WTC11 (cell line): Measurements from ENCODE around the gene HTATSF1. TPM values are rescaled to one million over a fixed set of nuclear protein-coding genes. Genes with fewer than 3 reads are reported as not detected.
A peak's percentile ranks its signal among the peaks of the same experiment; 100 is the strongest.

Experiments
- ATAC-seq: fragments of 200-7000 bp; cut with Tn5 transposase; 2 replicates; pipeline ENCODE4 v1.10.0; 2021; ENCODE audit warnings: mild to moderate bottlenecking, moderate library complexity
- Bru-seq: library from RNA; stranded (reverse); fragments of 400-500 nt; gene quantifications from one replicate; lab custom pipeline; 2021; lab: Mats Ljungman, UMichigan
- CTCF ChIA-PET: fragments of 300-600 bp; sonication (Branson Sonifier 250); formaldehyde crosslinking; loops from one replicate; lab custom pipeline; 2021; ENCODE audit warnings: antibody characterized with exemption; lab: Charles Lee
- POLR2A ChIA-PET: fragments of 350-600 bp; sonication (Branson Sonifier 250); formaldehyde crosslinking; loops from one replicate; lab custom pipeline; 2021; ENCODE audit warnings: antibody characterized with exemption; lab: Charles Lee
- DNase-seq: peaks from one replicate; pipeline ENCODE4 v3.0.0; 2021; ENCODE audit warnings: low spot score
- H3K27ac Mint-ChIP-seq: 2 replicates; pipeline ENCODE4 v1.8.0; 2021; ENCODE audit warnings: mixed read lengths
- H3K27me3 Mint-ChIP-seq: 2 replicates; pipeline ENCODE4 v1.8.0; 2021; ENCODE audit warnings: low read depth, mild to moderate bottlenecking, moderate library complexity, mixed read lengths
- H3K36me3 Mint-ChIP-seq: 2 replicates; pipeline ENCODE4 v1.8.0; 2021; ENCODE audit warnings: mixed read lengths
- H3K4me1 Mint-ChIP-seq: 2 replicates; pipeline ENCODE4 v1.8.0; 2022; ENCODE audit warnings: mixed read lengths
- H3K4me3 Mint-ChIP-seq: 2 replicates; pipeline ENCODE4 v1.8.0; 2021; ENCODE audit warnings: mild to moderate bottlenecking, moderate library complexity, mixed read lengths
- H3K9me3 Mint-ChIP-seq: 2 replicates; pipeline ENCODE4 v1.8.0; 2021; ENCODE audit warnings: mixed read lengths
- ATF2 ChIP-seq: sonication (generic); formaldehyde crosslinking; IDR thresholded peaks from 2 replicates; pipeline ENCODE4 v1.8.1; 2022; ENCODE audit warnings: low read depth, missing genetic modification reagents, borderline replicate concordance
- CTCF ChIP-seq: fragments of 200-600 bp; IDR thresholded peaks from 2 replicates; pipeline ENCODE4 v1.8.0; 2022; ENCODE audit warnings: antibody characterized with exemption
- EMX1 ChIP-seq: fragments of 250-450 bp; sonication (Bioruptor Pico); IDR thresholded peaks from 2 replicates; pipeline ENCODE4 v1.8.0; 2021; ENCODE audit warnings: mild to moderate bottlenecking
- GABPB1 ChIP-seq: sonication (generic); formaldehyde crosslinking; IDR thresholded peaks from 2 replicates; pipeline ENCODE4 v1.8.1; 2023; ENCODE audit warnings: mild to moderate bottlenecking, missing genetic modification reagents
- JAZF1 ChIP-seq: fragments of 250-450 bp; sonication (Bioruptor Pico); IDR thresholded peaks from 2 replicates; pipeline ENCODE4 v1.9.0; 2021; ENCODE audit warnings: moderate library complexity, mild to moderate bottlenecking, inconsistent platforms
- JUN ChIP-seq: sonication (generic); formaldehyde crosslinking; IDR thresholded peaks from 2 replicates; pipeline ENCODE4 v1.8.0; 2023; ENCODE audit warnings: mild to moderate bottlenecking, missing genetic modification reagents
- KAT7 ChIP-seq: sonication (generic); formaldehyde crosslinking; IDR thresholded peaks from 2 replicates; pipeline ENCODE4 v1.8.1; 2023; ENCODE audit warnings: missing genetic modification reagents, mild to moderate bottlenecking, borderline replicate concordance
- NR1H2 ChIP-seq: sonication (generic); formaldehyde crosslinking; IDR thresholded peaks from 2 replicates; pipeline ENCODE4 v1.9.0; 2021; ENCODE audit warnings: mild to moderate bottlenecking, moderate library complexity, missing genetic modification reagents
- PREB ChIP-seq: sonication (generic); formaldehyde crosslinking; IDR thresholded peaks from 2 replicates; pipeline ENCODE4 v1.8.1; 2022; ENCODE audit warnings: mild to moderate bottlenecking, missing genetic modification reagents, moderate library complexity, borderline replicate concordance
- USF2 ChIP-seq: sonication (generic); formaldehyde crosslinking; IDR thresholded peaks from 2 replicates; pipeline ENCODE4 v1.8.1; 2023; ENCODE audit warnings: mild to moderate bottlenecking, missing genetic modification reagents, moderate library complexity
- ZBTB43 ChIP-seq: sonication (generic); formaldehyde crosslinking; IDR thresholded peaks from 2 replicates; pipeline ENCODE4 v1.8.1; 2023; ENCODE audit warnings: mild to moderate bottlenecking, missing genetic modification reagents
- ZNF138 ChIP-seq: sonication (generic); formaldehyde crosslinking; conservative IDR thresholded peaks from 2 replicates; pipeline ENCODE4 v1.8.1; 2022; ENCODE audit warnings: mild to moderate bottlenecking, moderate library complexity, missing genetic modification reagents
- ZNF281 ChIP-seq: sonication (generic); formaldehyde crosslinking; IDR thresholded peaks from 2 replicates; pipeline ENCODE4 v1.8.0; 2023; ENCODE audit warnings: mild to moderate bottlenecking, missing genetic modification reagents
- ZNF423 ChIP-seq: fragments of 250-450 bp; sonication (Bioruptor Pico); IDR thresholded peaks from 2 replicates; pipeline ENCODE4 v2.1.2; 2022; ENCODE audit warnings: mild to moderate bottlenecking, moderate library complexity
- long read RNA-seq, 3 experiments: library from RNA in 1 of 3; library from capped mRNA in 1 of 3; library from polyadenylated mRNA in 1 of 3; unstranded in 2 of 3; stranded (forward) in 1 of 3; transcript quantifications; one replicate each; pipeline ENCODE4 v2.0.0, GENCODE V29; 2021
- total RNA-seq: library from RNA; stranded (reverse); gene quantifications from 3 replicates; pipeline ENCODE4 v1.2.3, GENCODE V29; 2021

HTATSF1 gene
- total RNA-seq = 43.5 to 44.6 TPM (median 44.5 TPM) in 3 replicates
- percentile 93 among the genes with signal in this experiment for Bru-seq, nascent RNA
- long read RNA-seq, experiment 1, transcript HTATSF1-204 (10 exons, 3,019 nt) = minor isoform, 141 of 442 reads
- long read RNA-seq, experiment 1, transcript HTATSF1-201 (9 exons, 2,775 nt) = major isoform, 167 of 442 reads
- long read RNA-seq, experiment 1, partial matches to known transcripts = 26 of 442 reads
- long read RNA-seq, experiment 1, other reads (novel, unspliced or antisense) = 105 of 442 reads
- long read RNA-seq, experiment 2, partial matches to known transcripts = 49 of 61 reads
- long read RNA-seq, experiment 2, other reads (novel, unspliced or antisense) = 8 of 61 reads
- long read RNA-seq, experiment 3, transcript HTATSF1-201 (9 exons, 2,775 nt) = major isoform, 57 of 78 reads
- long read RNA-seq, experiment 3, partial matches to known transcripts = 13 of 78 reads
- long read RNA-seq, experiment 3, other reads (novel, unspliced or antisense) = 6 of 78 reads

GRCh38 chrX:136497556-136498052 lies at the start of gene HTATSF1:
Gene HTATSF1 (plus strand): TSS chrX:136497592. CDS start chrX:136497685, 93 bp downstream.
- Mint-ChIP-seq H3K4me1 (peaks cover 7% of the 10 kb centered on the region), H3K4me3 (peak within 1 kb of the TSS; percentile 93), H3K27me3 (0 out of 2 replicates have a peak, but pooled peaks cover 4% of the 10 kb centered on the region)
- peak; percentile 12 for DNase-seq
- CTCF ChIA-PET = interaction anchor here (0.7 kb wide), 1 partner anchor 197 kb away, joined by 3 read pairs; no protein-coding TSS in a partner anchor
- POLR2A ChIA-PET = no interaction called here
- no peak for TF ChIP-seq ZBTB43
- TF ChIP-seq JUN (CRISPR knock-in tag) = no peak
- TF ChIP-seq ZNF423 (CRISPR knock-in tag) = peak; percentile 60
- TF ChIP-seq USF2 (CRISPR knock-in tag) = no peak
- no peak for TF ChIP-seq JAZF1 (CRISPR knock-in tag)
- TF ChIP-seq, all 79 proteins: peak for 1
- no peaks in the 10 kb centered on the region for H3K9me3 Mint-ChIP-seq
- H3K27ac Mint-ChIP-seq = peak within 1 kb of the TSS; percentile 91
- ATAC-seq = peak; percentile 16
- peaks cover 9% of the 10 kb centered on the region for H3K36me3 Mint-ChIP-seq

GRCh38 chrX:136447968-136448367 lies 49.4 kb upstream of the HTATSF1 start:
- Mint-ChIP-seq H3K36me3 (peaks cover 6% of the 10 kb centered on the region), H3K27me3 (no peaks in the 10 kb centered on the region; the same call in 1 of the 2 replicates), H3K27ac (no peak overlapping the region), H3K4me3 (no peak overlapping the region), H3K9me3 (peaks cover 7% of the 10 kb centered on the region; the same call in 1 of the 2 replicates), H3K4me1 (no peaks in the 10 kb centered on the region)
- ATAC-seq (no peak), DNase-seq (no peak)
- CTCF ChIA-PET = no interaction called here
- POLR2A ChIA-PET = no interaction called here
- TF ChIP-seq KAT7 (CRISPR knock-in tag) = no peak
- no peak for TF ChIP-seq ZNF138 (CRISPR knock-in tag)
- TF ChIP-seq GABPB1 (CRISPR knock-in tag) = no peak
- TF ChIP-seq EMX1 (CRISPR knock-in tag) = no peak
- TF ChIP-seq ZNF281 (CRISPR knock-in tag) = no peak
- TF ChIP-seq PREB (CRISPR knock-in tag) = no peak
- TF ChIP-seq NR1H2 (CRISPR knock-in tag) = no peak
- no peak for TF ChIP-seq CTCF
- TF ChIP-seq ATF2 (CRISPR knock-in tag) = no peak
